Measurements from ENCODE around the gene TMEM263.
"Not testable (repeated sequence)": the region's sequence is repeated elsewhere in the genome, so short reads cannot be mapped to it uniquely, and the experiment has no call there.

The TMEM263 gene

GRCh38 chr12:106980944-106981343 is 25.2 kb downstream of the TMEM263 start:
- no peak for DNase-seq (ENCODE audit: low read depth, low spot score)
- no peak overlapping the region for H3K4me3 ChIP-seq (ENCODE audit: low read length)

GRCh38 chr12:106981788-106982187 is 26.1 kb downstream of the TMEM263 start:
- no peak overlapping the region for H3K4me3 ChIP-seq (ENCODE audit: low read length)
- no peak for DNase-seq (ENCODE audit: low read depth, low spot score)

- DNase-seq (ENCODE audit: low read depth, low spot score) = no peak
- no peak overlapping the region for H3K4me3 ChIP-seq (ENCODE audit: low read length)
Observed at GRCh38 chr12:106982229-106982628, 26.5 kb downstream of the TMEM263 start.

- H3K4me3 ChIP-seq (ENCODE audit: low read length) = no peak overlapping the region
- DNase-seq (ENCODE audit: low read depth, low spot score) = no peak
Observed at GRCh38 chr12:106984588-106985137, 29.0 kb downstream of the TMEM263 start.

- DNase-seq (ENCODE audit: low read depth, low spot score) = no peak
- H3K4me3 ChIP-seq (ENCODE audit: low read length) = no peak overlapping the region
Observed at GRCh38 chr12:106985479-106985878, 29.8 kb downstream of the TMEM263 start.

- no peak for DNase-seq (ENCODE audit: low read depth, low spot score)
Observed at GRCh38 chr12:106986135-106986534, 30.4 kb downstream of the TMEM263 start.

GRCh38 chr12:106986625-106987389 is 31.1 kb downstream of the TMEM263 start, which contains the start of gene MTERF2:
TSS of gene MTERF2 (minus strand) at chr12:106987146. CDS start at chr12:106978714, 8,432 bp downstream.
- H3K4me3 ChIP-seq (ENCODE audit: low read length) = no peak within 1 kb of the TSS
- no peak for DNase-seq (ENCODE audit: low read depth, low spot score)

More at GRCh38 chr12:106986135-106986534, 30.4 kb downstream of the TMEM263 start:
- H3K4me3 ChIP-seq (ENCODE audit: low read length) = no peak overlapping the region

- H3K4me3 ChIP-seq (ENCODE audit: low read length) = no peak overlapping the region
- DNase-seq (ENCODE audit: low read depth, low spot score) = no peak
Observed at GRCh38 chr12:106987846-106988245, 32.1 kb downstream of the TMEM263 start.

- H3K4me3 ChIP-seq (ENCODE audit: low read length) = no peak overlapping the region
- DNase-seq (ENCODE audit: low read depth, low spot score) = no peak
Observed at GRCh38 chr12:106994579-106995220, 39.0 kb downstream of the TMEM263 start.

- H3K4me3 ChIP-seq (ENCODE audit: low read length); DNase-seq (ENCODE audit: low read depth, low spot score): not testable (repeated sequence)
Observed at GRCh38 chr12:106996102-106996501, 40.4 kb downstream of the TMEM263 start.

GRCh38 chr12:106997916-106998315 is 42.2 kb downstream of the TMEM263 start:
- no peak overlapping the region for H3K4me3 ChIP-seq (ENCODE audit: low read length)
- no peak for DNase-seq (ENCODE audit: low read depth, low spot score)

- no peak overlapping the region for H3K4me3 ChIP-seq (ENCODE audit: low read length)
- DNase-seq (ENCODE audit: low read depth, low spot score) = no peak
Observed at GRCh38 chr12:106999446-106999845, 43.7 kb downstream of the TMEM263 start.

GRCh38 chr12:107002665-107003064 is 47.0 kb downstream of the TMEM263 start:
- DNase-seq (ENCODE audit: low read depth, low spot score); H3K4me3 ChIP-seq (ENCODE audit: low read length): not testable (repeated sequence)

GRCh38 chr12:107007411-107007810 is 51.7 kb downstream of the TMEM263 start:
- DNase-seq (ENCODE audit: low read depth, low spot score) = no peak
- no peak overlapping the region for H3K4me3 ChIP-seq (ENCODE audit: low read length)

- H3K4me3 ChIP-seq (ENCODE audit: low read length) = no peak overlapping the region
- no peak for DNase-seq (ENCODE audit: low read depth, low spot score)
Observed at GRCh38 chr12:107011519-107011918, 55.8 kb downstream of the TMEM263 start.

- H3K4me3 ChIP-seq (ENCODE audit: low read length) = no peak overlapping the region
- no peak for DNase-seq (ENCODE audit: low read depth, low spot score)
Observed at GRCh38 chr12:107012736-107013425, 57.2 kb downstream of the TMEM263 start.

GRCh38 chr12:107014055-107014454 is 58.3 kb downstream of the TMEM263 start:
- peak; percentile 11 for DNase-seq (ENCODE audit: low read depth, low spot score)
- H3K4me3 ChIP-seq (ENCODE audit: low read length) = no peak overlapping the region

GRCh38 chr12:107017042-107017441 is 61.3 kb downstream of the TMEM263 start:
- H3K4me3 ChIP-seq (ENCODE audit: low read length) = no peak overlapping the region

GRCh38 chr12:107019546-107019945 is 63.8 kb downstream of the TMEM263 start:
- H3K4me3 ChIP-seq (ENCODE audit: low read length) = no peak overlapping the region
- DNase-seq (ENCODE audit: low read depth, low spot score) = no peak

More at GRCh38 chr12:107017042-107017441, 61.3 kb downstream of the TMEM263 start:
- DNase-seq (ENCODE audit: low read depth, low spot score) = no peak

All from Jurkat, Clone E6-1 (cell line).